DND-41 (cell line): ENCODE results near the gene LRP2BP.

ENCODE experiments used
- EZH2 ChIP-seq: IDR thresholded peaks from 3 replicates; pipeline ENCODE4 v1.6.1; 2012; ENCODE audit warnings: borderline replicate concordance, low read depth, mild to moderate bottlenecking, moderate library complexity, low read length, inconsistent platforms; ENCODE audit not compliant: severe bottlenecking
- TF ChIP-seq, protein P1 (sequence below): IDR thresholded peaks from 2 replicates; pipeline ENCODE4 v1.5.1; 2012; ENCODE audit warnings: borderline replicate concordance, low read length, moderate library complexity, mild to moderate bottlenecking; ENCODE audit not compliant: poor library complexity, severe bottlenecking; ENCODE audit errors: extremely low read depth

- TF ChIP-seq, protein P1, sequence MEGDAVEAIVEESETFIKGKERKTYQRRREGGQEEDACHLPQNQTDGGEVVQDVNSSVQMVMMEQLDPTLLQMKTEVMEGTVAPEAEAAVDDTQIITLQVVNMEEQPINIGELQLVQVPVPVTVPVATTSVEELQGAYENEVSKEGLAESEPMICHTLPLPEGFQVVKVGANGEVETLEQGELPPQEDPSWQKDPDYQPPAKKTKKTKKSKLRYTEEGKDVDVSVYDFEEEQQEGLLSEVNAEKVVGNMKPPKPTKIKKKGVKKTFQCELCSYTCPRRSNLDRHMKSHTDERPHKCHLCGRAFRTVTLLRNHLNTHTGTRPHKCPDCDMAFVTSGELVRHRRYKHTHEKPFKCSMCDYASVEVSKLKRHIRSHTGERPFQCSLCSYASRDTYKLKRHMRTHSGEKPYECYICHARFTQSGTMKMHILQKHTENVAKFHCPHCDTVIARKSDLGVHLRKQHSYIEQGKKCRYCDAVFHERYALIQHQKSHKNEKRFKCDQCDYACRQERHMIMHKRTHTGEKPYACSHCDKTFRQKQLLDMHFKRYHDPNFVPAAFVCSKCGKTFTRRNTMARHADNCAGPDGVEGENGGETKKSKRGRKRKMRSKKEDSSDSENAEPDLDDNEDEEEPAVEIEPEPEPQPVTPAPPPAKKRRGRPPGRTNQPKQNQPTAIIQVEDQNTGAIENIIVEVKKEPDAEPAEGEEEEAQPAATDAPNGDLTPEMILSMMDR: no peak
- no peak for TF ChIP-seq EZH2
These were observed 37.8 kb downstream of the LRP2BP start for GRCh38 chr4:185357733-185358440.
